ENCODE results near the gene API5. TPM values are rescaled to one million over a fixed set of nuclear protein-coding genes. Genes with fewer than 3 reads are reported as not detected.

The API5 gene
- total and polyA plus RNA-seq, 9 donors = 29.9 to 83.2 (median 68.9) TPM

GRCh38 chr11:43376594-43376993, 64.8 kb downstream of the API5 start:
- Histone ChIP-seq H3K36me3 (no peaks in the 10 kb centered on the region), H3K27ac (no peak overlapping the region), H3K9me3 (no peaks in the 10 kb centered on the region), H3K4me1 (ENCODE audit: insufficient read depth) (no peaks in the 10 kb centered on the region), H3K27me3 (no peaks in the 10 kb centered on the region), H3K4me3 (no peak overlapping the region)
- DNase-seq = no peak
- WGBS, 3 donors = 69 to 74% (median 74%) methylated on average over 2 of the region's 2 CpGs
- intact Hi-C loops (cut with DNase I) = no loop called here
- no peak for TF ChIP-seq POLR2A (IDR thresholded peaks at IDR 0.05)
- TF ChIP-seq CTCF (IDR thresholded peaks at IDR 0.05) = no peak
- no peak for TF ChIP-seq EP300 (IDR thresholded peaks at IDR 0.05)

GRCh38 chr11:43377389-43377788, 65.6 kb downstream of the API5 start:
- intact Hi-C loops (cut with DNase I) = no loop called here
- Histone ChIP-seq H3K27ac (no peak overlapping the region), H3K27me3 (no peaks in the 10 kb centered on the region), H3K4me3 (no peak overlapping the region), H3K36me3 (no peaks in the 10 kb centered on the region), H3K4me1 (ENCODE audit: insufficient read depth) (no peaks in the 10 kb centered on the region), H3K9me3 (no peaks in the 10 kb centered on the region)
- DNase-seq = no peak
- TF ChIP-seq EP300 (IDR thresholded peaks at IDR 0.05) (no peak), POLR2A (IDR thresholded peaks at IDR 0.05) (no peak), CTCF (IDR thresholded peaks at IDR 0.05) (no peak)

GRCh38 chr11:43378897-43379296, 67.1 kb downstream of the API5 start:
- Histone ChIP-seq H3K27me3 (no peaks in the 10 kb centered on the region), H3K4me3 (no peak overlapping the region), H3K4me1 (ENCODE audit: insufficient read depth) (no peaks in the 10 kb centered on the region), H3K27ac (no peak overlapping the region), H3K36me3 (no peaks in the 10 kb centered on the region), H3K9me3 (no peaks in the 10 kb centered on the region)
- WGBS, 3 donors = 89 to 95% (median 91%) methylated on average over 3 of the region's 3 CpGs
- no peak for TF ChIP-seq EP300 (IDR thresholded peaks at IDR 0.05)
- no peak for TF ChIP-seq CTCF (IDR thresholded peaks at IDR 0.05)
- TF ChIP-seq POLR2A (IDR thresholded peaks at IDR 0.05) = no peak
- DNase-seq = no peak
- intact Hi-C loops (cut with DNase I) = no loop called here

- no peaks in the 10 kb centered on the region for H3K9me3 ChIP-seq
- H3K36me3 ChIP-seq = no peaks in the 10 kb centered on the region
- H3K27me3 ChIP-seq = no peaks in the 10 kb centered on the region
- TF ChIP-seq CTCF (IDR thresholded peaks at IDR 0.05) (no peak), EP300 (IDR thresholded peaks at IDR 0.05) (no peak), POLR2A (IDR thresholded peaks at IDR 0.05) (no peak)
- WGBS, 3 donors = 64 to 78% (median 68%) methylated on average over 2 of the region's 2 CpGs
- intact Hi-C loops (cut with DNase I) = no loop called here
- no peak overlapping the region for H3K4me3 ChIP-seq
- DNase-seq = no peak
- H3K4me1 ChIP-seq (ENCODE audit: insufficient read depth) = no peaks in the 10 kb centered on the region
- H3K27ac ChIP-seq = no peak overlapping the region
These were observed 70.0 kb downstream of the API5 start for GRCh38 chr11:43381802-43382201.

- Histone ChIP-seq H3K27ac (no peak overlapping the region), H3K4me1 (ENCODE audit: insufficient read depth) (no peaks in the 10 kb centered on the region), H3K4me3 (no peak overlapping the region), H3K27me3 (no peaks in the 10 kb centered on the region), H3K9me3 (no peaks in the 10 kb centered on the region), H3K36me3 (no peaks in the 10 kb centered on the region)
- WGBS, 3 donors = 83 to 100% (median 95%) methylated on average over 1 of the region's 1 CpG
- TF ChIP-seq CTCF (IDR thresholded peaks at IDR 0.05) (no peak), POLR2A (IDR thresholded peaks at IDR 0.05) (no peak)
- intact Hi-C loops (cut with DNase I) = no loop called here
- DNase-seq = no peak
These were observed 70.8 kb downstream of the API5 start for GRCh38 chr11:43382614-43383013.

All from ovary (tissue), 9 donors.